Measurements from ENCODE around the gene OR5B3. TPM values are rescaled to one million over a fixed set of nuclear protein-coding genes. Genes with fewer than 3 reads are reported as not detected.
"Not testable (repeated sequence)": the region's sequence is repeated elsewhere in the genome, so short reads cannot be mapped to it uniquely, and the experiment has no call there.

The OR5B3 gene
- polyA plus RNA-seq, 4 donors, result not detected

- DNase-seq (no peak), FAIRE-seq (no peak)
- 10 to 50% (median 39%) methylated on average over 1 of the region's 1 CpG for WGBS, 3 donors
These were observed 22.6 kb upstream of the OR5B3 start for GRCh38 chr11:58429273-58429672.

DNA sequence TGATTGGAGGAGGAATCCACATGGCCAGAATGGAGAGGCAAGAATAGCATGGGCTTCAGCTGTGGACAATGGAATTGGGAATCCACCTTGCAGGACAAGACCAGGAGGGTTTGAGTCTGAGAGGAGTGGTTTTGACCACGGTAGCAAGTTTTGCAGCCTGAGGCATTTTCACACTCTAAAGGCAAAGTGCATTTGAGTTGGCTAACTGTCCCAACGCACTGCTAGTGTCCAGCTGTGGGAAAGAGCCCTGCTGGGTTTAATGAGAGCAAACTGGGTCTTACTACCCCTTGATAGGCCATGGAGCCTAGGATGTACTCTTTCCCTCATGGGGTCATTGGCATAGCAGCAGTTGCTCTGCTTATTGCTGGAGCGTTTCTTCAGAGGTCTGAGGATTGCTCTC is 21.3 kb upstream of the OR5B3 start, which contains the start of gene OR5B2:
Gene OR5B2 (minus strand): TSS at position 101 of the 400 bp plus-strand sequence. CDS start 4,860 bp downstream, outside the sequence.
- 51 to 75% (median 61%) methylated on average over 3 of the region's 3 CpGs for WGBS, 3 donors
- DNase-seq (no peak), FAIRE-seq (no peak)
- Histone ChIP-seq H3K4me1 (ENCODE audit: control insufficient read depth in 3 of 3, insufficient read depth in 2 of 3, low read depth in 1 of 3, low read length in 2 of 3) (no peaks in the 10 kb centered on the region), H3K9me3 (ENCODE audit: control insufficient read depth in 2 of 2, insufficient read depth in 1 of 2, low read depth in 1 of 2, low read length in 1 of 2) (no peaks in the 10 kb centered on the region), H3K36me3 (ENCODE audit: control insufficient read depth in 3 of 3, insufficient read depth in 2 of 3, low read depth in 1 of 3, low read length in 3 of 3) (no peaks in the 10 kb centered on the region), H3K27ac (ENCODE audit: low read depth in 1 of 3, low read length in 2 of 3) (no peak within 1 kb of the TSS), H3K4me3 (ENCODE audit: low read depth in 1 of 3, low read length in 3 of 3) (no peak within 1 kb of the TSS), H3K27me3 (ENCODE audit: control insufficient read depth in 3 of 3, insufficient read depth in 3 of 3, low read length in 3 of 3) (no peaks in the 10 kb centered on the region)

More at GRCh38 chr11:58429273-58429672, 22.6 kb upstream of the OR5B3 start:
- Histone ChIP-seq H3K9me3 (ENCODE audit: control insufficient read depth in 2 of 2, insufficient read depth in 1 of 2, low read depth in 1 of 2, low read length in 1 of 2) (no peaks in the 10 kb centered on the region), H3K27me3 (ENCODE audit: control insufficient read depth in 3 of 3, insufficient read depth in 3 of 3, low read length in 3 of 3) (no peaks in the 10 kb centered on the region), H3K36me3 (ENCODE audit: control insufficient read depth in 3 of 3, insufficient read depth in 2 of 3, low read depth in 1 of 3, low read length in 3 of 3) (no peaks in the 10 kb centered on the region), H3K4me3 (ENCODE audit: low read depth in 1 of 3, low read length in 3 of 3) (no peak overlapping the region), H3K27ac (ENCODE audit: low read depth in 1 of 3, low read length in 2 of 3) (no peak overlapping the region), H3K4me1 (ENCODE audit: control insufficient read depth in 3 of 3, insufficient read depth in 2 of 3, low read depth in 1 of 3, low read length in 2 of 3) (no peaks in the 10 kb centered on the region)

- 67 to 74% (median 67%) methylated on average over 1 of the region's 2 CpGs for WGBS, 3 donors
- not testable (repeated sequence) for FAIRE-seq; H3K4me1 ChIP-seq (ENCODE audit: control insufficient read depth in 3 of 3, insufficient read depth in 2 of 3, low read depth in 1 of 3, low read length in 2 of 3); DNase-seq; H3K4me3 ChIP-seq (ENCODE audit: low read depth in 1 of 3, low read length in 3 of 3); H3K9me3 ChIP-seq (ENCODE audit: control insufficient read depth in 2 of 2, insufficient read depth in 1 of 2, low read depth in 1 of 2, low read length in 1 of 2); H3K36me3 ChIP-seq (ENCODE audit: control insufficient read depth in 3 of 3, insufficient read depth in 2 of 3, low read depth in 1 of 3, low read length in 3 of 3); H3K27ac ChIP-seq (ENCODE audit: low read depth in 1 of 3, low read length in 2 of 3); H3K27me3 ChIP-seq (ENCODE audit: control insufficient read depth in 3 of 3, insufficient read depth in 3 of 3, low read length in 3 of 3)
These were observed 7.1 kb downstream of the OR5B3 start for GRCh38 chr11:58399622-58400021.

GRCh38 chr11:58395581-58395980 is 11.1 kb downstream of the OR5B3 start:
- Histone ChIP-seq H3K9me3 (ENCODE audit: control insufficient read depth in 2 of 2, insufficient read depth in 1 of 2, low read depth in 1 of 2, low read length in 1 of 2) (peaks cover 0 to 7% of the 10 kb centered on the region in 2 donors), H3K36me3 (ENCODE audit: control insufficient read depth in 3 of 3, insufficient read depth in 2 of 3, low read depth in 1 of 3, low read length in 3 of 3) (no peaks in the 10 kb centered on the region), H3K4me3 (ENCODE audit: low read depth in 1 of 3, low read length in 3 of 3) (no peak overlapping the region), H3K27ac (ENCODE audit: low read depth in 1 of 3, low read length in 2 of 3) (no peak overlapping the region), H3K4me1 (ENCODE audit: control insufficient read depth in 3 of 3, insufficient read depth in 2 of 3, low read depth in 1 of 3, low read length in 2 of 3) (no peaks in the 10 kb centered on the region), H3K27me3 (ENCODE audit: control insufficient read depth in 3 of 3, insufficient read depth in 3 of 3, low read length in 3 of 3) (no peaks in the 10 kb centered on the region)
- FAIRE-seq (no peak), DNase-seq (no peak)
- 67 to 77% (median 77%) methylated on average over 2 of the region's 2 CpGs for WGBS, 3 donors

DNA sequence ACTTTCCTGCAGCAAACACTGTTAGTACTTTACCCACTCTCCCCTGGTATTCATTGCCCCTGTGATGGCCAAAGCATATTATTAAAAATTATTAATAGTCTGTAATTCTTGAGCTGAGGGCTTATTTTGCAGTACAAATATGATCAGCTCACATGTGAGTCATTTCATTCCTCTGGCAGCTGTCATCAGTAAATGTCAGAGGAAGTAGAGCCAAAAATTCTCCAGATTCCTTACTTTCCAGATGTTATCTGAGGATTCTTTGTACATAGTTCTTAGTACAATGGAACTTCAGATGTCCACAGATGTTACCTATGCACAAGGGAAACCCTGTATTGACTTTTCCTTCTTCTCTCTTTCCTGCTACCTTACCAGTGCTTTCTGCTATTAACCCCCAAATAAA is 12.5 kb downstream of the OR5B3 start:
- no peaks in the 10 kb centered on the region for H3K27me3 ChIP-seq (ENCODE audit: control insufficient read depth in 3 of 3, insufficient read depth in 3 of 3, low read length in 3 of 3)
- FAIRE-seq, result no peak

DNA sequence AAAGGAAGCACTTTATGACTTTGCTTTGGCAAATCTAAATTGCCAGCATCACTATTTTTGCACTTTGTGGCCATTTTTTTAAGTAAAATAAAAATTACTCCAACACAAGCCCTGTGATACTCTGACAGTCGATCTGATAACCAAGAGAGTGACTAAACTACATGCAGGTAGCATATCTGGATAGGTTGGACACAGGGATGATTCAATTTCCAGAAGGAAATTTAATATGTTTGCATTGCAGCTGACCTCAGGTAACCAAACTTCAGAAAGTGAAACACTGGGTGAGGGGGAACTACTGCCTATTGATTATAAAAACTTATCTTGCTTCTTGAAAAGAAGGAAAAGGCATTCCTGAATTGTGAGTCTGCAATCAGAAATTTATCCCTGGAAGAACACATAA is 13.9 kb downstream of the OR5B3 start:
- no peak for FAIRE-seq
- no peak for DNase-seq
- Histone ChIP-seq H3K9me3 (ENCODE audit: control insufficient read depth in 2 of 2, insufficient read depth in 1 of 2, low read depth in 1 of 2, low read length in 1 of 2) (peaks cover 0 to 10% of the 10 kb centered on the region in 2 donors), H3K4me3 (ENCODE audit: low read depth in 1 of 3, low read length in 3 of 3) (no peak overlapping the region), H3K27me3 (ENCODE audit: control insufficient read depth in 3 of 3, insufficient read depth in 3 of 3, low read length in 3 of 3) (no peaks in the 10 kb centered on the region), H3K36me3 (ENCODE audit: control insufficient read depth in 3 of 3, insufficient read depth in 2 of 3, low read depth in 1 of 3, low read length in 3 of 3) (no peaks in the 10 kb centered on the region), H3K27ac (ENCODE audit: low read depth in 1 of 3, low read length in 2 of 3) (no peak overlapping the region), H3K4me1 (ENCODE audit: control insufficient read depth in 3 of 3, insufficient read depth in 2 of 3, low read depth in 1 of 3, low read length in 2 of 3) (no peaks in the 10 kb centered on the region)
- WGBS, 3 donors, result 12 to 29% (median 14%) methylated on average over 1 of the region's 1 CpG

More for the DNA sequence above, 12.5 kb downstream of the OR5B3 start:
- no peaks in the 10 kb centered on the region for H3K4me1 ChIP-seq (ENCODE audit: control insufficient read depth in 3 of 3, insufficient read depth in 2 of 3, low read depth in 1 of 3, low read length in 2 of 3)
- no peak for DNase-seq
- no peak overlapping the region for H3K27ac ChIP-seq (ENCODE audit: low read depth in 1 of 3, low read length in 2 of 3)
- no peak overlapping the region for H3K4me3 ChIP-seq (ENCODE audit: low read depth in 1 of 3, low read length in 3 of 3)
- H3K36me3 ChIP-seq (ENCODE audit: control insufficient read depth in 3 of 3, insufficient read depth in 2 of 3, low read depth in 1 of 3, low read length in 3 of 3), result no peaks in the 10 kb centered on the region
- H3K9me3 ChIP-seq (ENCODE audit: control insufficient read depth in 2 of 2, insufficient read depth in 1 of 2, low read depth in 1 of 2, low read length in 1 of 2), result peaks cover 0 to 10% of the 10 kb centered on the region in 2 donors

DNA sequence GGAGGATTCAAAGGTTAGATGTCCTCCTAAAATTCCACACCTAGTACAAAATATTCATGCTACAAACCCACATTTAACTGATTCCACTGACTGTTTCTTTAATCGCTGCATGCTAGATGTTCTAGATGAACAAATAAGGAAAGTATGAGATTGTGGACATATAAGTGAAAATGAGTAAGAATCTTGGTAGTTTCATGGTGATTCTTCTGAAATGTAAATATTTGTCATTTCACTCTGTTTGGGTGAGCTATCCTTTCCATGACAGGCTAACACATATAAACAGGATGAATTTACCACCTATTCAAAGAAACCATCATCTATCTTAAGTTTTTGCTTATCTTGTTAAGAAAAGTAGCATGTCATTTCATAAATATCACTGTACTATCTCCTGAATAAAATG is 14.8 kb downstream of the OR5B3 start:
- no peak for DNase-seq
- Histone ChIP-seq H3K27me3 (ENCODE audit: control insufficient read depth in 3 of 3, insufficient read depth in 3 of 3, low read length in 3 of 3) (no peaks in the 10 kb centered on the region), H3K4me3 (ENCODE audit: low read depth in 1 of 3, low read length in 3 of 3) (no peak overlapping the region), H3K9me3 (ENCODE audit: control insufficient read depth in 2 of 2, insufficient read depth in 1 of 2, low read depth in 1 of 2, low read length in 1 of 2) (peaks cover 0 to 10% of the 10 kb centered on the region in 2 donors), H3K27ac (ENCODE audit: low read depth in 1 of 3, low read length in 2 of 3) (no peak overlapping the region), H3K36me3 (ENCODE audit: control insufficient read depth in 3 of 3, insufficient read depth in 2 of 3, low read depth in 1 of 3, low read length in 3 of 3) (no peaks in the 10 kb centered on the region), H3K4me1 (ENCODE audit: control insufficient read depth in 3 of 3, insufficient read depth in 2 of 3, low read depth in 1 of 3, low read length in 2 of 3) (no peaks in the 10 kb centered on the region)
- FAIRE-seq, result no peak
- 80 to 95% (median 93%) methylated on average over 1 of the region's 1 CpG for WGBS, 3 donors

DNA sequence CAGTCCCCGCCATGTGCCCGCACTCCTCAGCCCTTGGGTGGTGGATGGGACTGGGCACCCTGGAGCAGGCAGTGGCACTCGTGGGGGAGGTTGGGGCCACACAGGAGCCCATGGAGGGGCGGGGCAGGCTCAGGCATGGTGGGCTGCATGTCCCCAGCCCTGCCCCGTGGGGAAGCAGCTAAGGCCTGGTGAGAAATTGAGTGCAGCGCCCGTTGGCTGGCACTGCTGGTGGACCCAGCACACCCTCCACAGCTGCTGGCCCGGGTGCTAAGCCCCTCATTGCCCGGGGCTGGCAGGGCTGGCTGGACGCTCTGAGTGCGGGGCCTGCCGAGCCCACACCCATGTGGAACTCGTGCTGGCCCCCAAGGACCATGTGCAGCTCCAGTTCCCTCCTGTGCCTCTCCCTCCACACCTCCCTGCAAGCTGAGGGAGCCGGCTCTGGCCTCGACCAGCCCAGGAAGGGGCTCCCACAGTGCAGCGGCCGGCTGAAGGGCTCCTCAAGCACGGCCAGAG is 16.1 kb downstream of the OR5B3 start:
- H3K4me3 ChIP-seq (ENCODE audit: low read depth in 1 of 3, low read length in 3 of 3), result no peak overlapping the region
- 76 to 85% (median 82%) methylated on average over 17 to 18 of the region's 18 CpGs for WGBS, 3 donors
- H3K4me1 ChIP-seq (ENCODE audit: control insufficient read depth in 3 of 3, insufficient read depth in 2 of 3, low read depth in 1 of 3, low read length in 2 of 3), result no peaks in the 10 kb centered on the region
- H3K36me3 ChIP-seq (ENCODE audit: control insufficient read depth in 3 of 3, insufficient read depth in 2 of 3, low read depth in 1 of 3, low read length in 3 of 3), result no peaks in the 10 kb centered on the region
- H3K9me3 ChIP-seq (ENCODE audit: control insufficient read depth in 2 of 2, insufficient read depth in 1 of 2, low read depth in 1 of 2, low read length in 1 of 2), result peaks cover 0 to 10% of the 10 kb centered on the region in 2 donors
- H3K27ac ChIP-seq (ENCODE audit: low read depth in 1 of 3, low read length in 2 of 3), result no peak overlapping the region
- FAIRE-seq, result no peak
- no peaks in the 10 kb centered on the region for H3K27me3 ChIP-seq (ENCODE audit: control insufficient read depth in 3 of 3, insufficient read depth in 3 of 3, low read length in 3 of 3)
- no peak for DNase-seq

DNA sequence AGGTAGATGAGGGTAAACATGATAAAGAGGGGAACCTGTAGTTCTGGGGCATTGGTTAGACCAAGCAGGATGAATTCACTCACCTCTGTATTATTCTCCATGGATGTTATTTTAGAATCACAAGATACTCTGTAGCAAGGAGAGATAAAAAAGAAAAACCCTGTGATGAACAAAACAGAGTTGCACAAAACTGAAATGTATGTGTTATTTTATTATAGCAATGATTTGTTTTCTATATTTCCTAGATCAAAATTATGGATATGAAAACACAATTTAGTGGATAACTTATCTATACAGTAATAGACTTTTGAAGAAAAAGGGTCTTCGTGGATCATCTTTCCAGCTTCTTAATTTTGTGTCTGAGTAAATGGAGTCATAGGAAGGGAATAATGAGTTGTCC is 47.7 kb downstream of the OR5B3 start, which contains the start of gene OR5B17:
Gene OR5B17 (minus strand): TSS at position 101 of the 400 bp plus-strand sequence. CDS start 0 bp downstream, at position 101.
- Histone ChIP-seq H3K27me3 (ENCODE audit: control insufficient read depth in 3 of 3, insufficient read depth in 3 of 3, low read length in 3 of 3) (no peaks in the 10 kb centered on the region), H3K27ac (ENCODE audit: low read depth in 1 of 3, low read length in 2 of 3) (no peak within 1 kb of the TSS), H3K4me1 (ENCODE audit: control insufficient read depth in 3 of 3, insufficient read depth in 2 of 3, low read depth in 1 of 3, low read length in 2 of 3) (no peaks in the 10 kb centered on the region), H3K36me3 (ENCODE audit: control insufficient read depth in 3 of 3, insufficient read depth in 2 of 3, low read depth in 1 of 3, low read length in 3 of 3) (no peaks in the 10 kb centered on the region), H3K4me3 (ENCODE audit: low read depth in 1 of 3, low read length in 3 of 3) (no peak within 1 kb of the TSS), H3K9me3 (ENCODE audit: control insufficient read depth in 2 of 2, insufficient read depth in 1 of 2, low read depth in 1 of 2, low read length in 1 of 2) (no peaks in the 10 kb centered on the region)
- DNase-seq, result no peak
- 41 to 66% (median 52%) methylated on average over 1 of the region's 1 CpG for WGBS, 3 donors
- no peak for FAIRE-seq
